Fibroblast of the aortic adventitia (primary cell): ENCODE results near the gene FTCD. TPM values are rescaled to one million over a fixed set of nuclear protein-coding genes. Genes with fewer than 3 reads are reported as not detected.

Experiments
- DNase-seq: peaks from one replicate; pipeline ENCODE4 v3.0.0-alpha.2; 2010; ENCODE audit warnings: low read depth
- H3K4me3 ChIP-seq: 2 replicates; pipeline ENCODE4 v1.5.1; 2011; ENCODE audit warnings: low read depth, mild to moderate bottlenecking, control low read depth, low read length, moderate library complexity
- total RNA-seq: library from RNA; depleted of rRNA; stranded (reverse); fragments of >200 nt; gene quantifications from 2 replicates; pipeline ENCODE4 v1.2.3, GENCODE V29; 2012; ENCODE audit warnings: low replicate concordance
- TF ChIP-seq, protein P1 (sequence below): IDR thresholded peaks from 2 replicates; pipeline ENCODE4 v1.5.1; 2011; ENCODE audit warnings: mild to moderate bottlenecking, low read length, control low read depth, inconsistent platforms; ENCODE audit not compliant: insufficient read depth

The FTCD gene
- total RNA-seq, 1 donor = 0.27 TPM

DNA sequence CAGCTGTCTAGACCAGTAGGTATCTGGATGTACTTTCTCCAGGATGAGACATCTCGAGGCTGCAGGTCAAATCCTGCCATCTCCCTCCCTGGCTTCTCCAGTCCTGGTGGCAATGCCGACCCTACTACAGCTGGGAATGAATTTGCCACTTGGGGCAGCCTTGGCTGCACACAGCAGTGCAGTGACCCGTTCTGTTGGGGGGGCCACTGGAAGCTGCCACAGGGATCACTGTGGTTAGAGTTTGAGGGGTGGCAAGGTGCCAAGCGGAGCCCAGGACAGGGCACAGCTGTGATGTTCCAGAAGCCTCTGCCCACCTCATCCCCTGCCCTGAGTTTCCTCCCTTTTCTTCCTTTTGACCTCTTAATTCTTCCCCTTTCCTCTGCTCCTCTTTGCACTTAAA, 40.4 kb downstream of the FTCD start:
- no peak for DNase-seq
- TF ChIP-seq, protein P1, sequence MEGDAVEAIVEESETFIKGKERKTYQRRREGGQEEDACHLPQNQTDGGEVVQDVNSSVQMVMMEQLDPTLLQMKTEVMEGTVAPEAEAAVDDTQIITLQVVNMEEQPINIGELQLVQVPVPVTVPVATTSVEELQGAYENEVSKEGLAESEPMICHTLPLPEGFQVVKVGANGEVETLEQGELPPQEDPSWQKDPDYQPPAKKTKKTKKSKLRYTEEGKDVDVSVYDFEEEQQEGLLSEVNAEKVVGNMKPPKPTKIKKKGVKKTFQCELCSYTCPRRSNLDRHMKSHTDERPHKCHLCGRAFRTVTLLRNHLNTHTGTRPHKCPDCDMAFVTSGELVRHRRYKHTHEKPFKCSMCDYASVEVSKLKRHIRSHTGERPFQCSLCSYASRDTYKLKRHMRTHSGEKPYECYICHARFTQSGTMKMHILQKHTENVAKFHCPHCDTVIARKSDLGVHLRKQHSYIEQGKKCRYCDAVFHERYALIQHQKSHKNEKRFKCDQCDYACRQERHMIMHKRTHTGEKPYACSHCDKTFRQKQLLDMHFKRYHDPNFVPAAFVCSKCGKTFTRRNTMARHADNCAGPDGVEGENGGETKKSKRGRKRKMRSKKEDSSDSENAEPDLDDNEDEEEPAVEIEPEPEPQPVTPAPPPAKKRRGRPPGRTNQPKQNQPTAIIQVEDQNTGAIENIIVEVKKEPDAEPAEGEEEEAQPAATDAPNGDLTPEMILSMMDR = no peak
- H3K4me3 ChIP-seq = no peak overlapping the region

DNA sequence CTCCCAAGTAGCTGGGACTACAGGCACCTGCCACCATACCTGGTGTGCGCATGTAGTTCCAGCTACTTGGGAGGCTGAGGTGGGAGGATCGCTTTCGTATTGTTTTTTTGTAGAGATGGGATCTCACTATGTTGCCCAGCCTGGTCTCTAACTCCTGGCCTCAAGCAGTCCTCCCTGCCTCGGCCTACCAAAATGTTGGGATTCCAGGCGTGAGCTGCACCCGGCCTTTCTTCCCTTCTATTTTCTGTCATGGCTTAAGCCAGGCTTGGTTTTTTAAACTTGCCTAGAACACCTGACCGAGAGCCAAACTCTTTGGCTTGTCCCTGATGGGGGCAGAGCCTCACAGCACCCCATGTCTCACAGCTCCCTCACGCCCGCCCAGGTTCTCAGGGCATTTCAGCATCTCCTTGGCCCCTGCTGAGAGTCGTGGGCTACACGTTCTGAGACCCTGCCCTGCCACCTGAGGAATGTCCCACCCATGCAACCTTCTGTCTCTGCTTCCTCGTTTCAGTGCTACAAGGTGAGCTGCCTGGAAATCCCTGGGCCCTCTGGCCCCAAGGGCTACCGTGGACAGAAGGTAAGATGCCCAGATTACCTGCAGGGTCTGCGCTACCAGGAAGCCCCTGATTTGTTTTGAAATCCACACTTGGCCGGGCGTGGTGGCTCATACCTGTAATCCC, 41.7 kb downstream of the FTCD start:
- TF ChIP-seq, protein P1 = no peak
- H3K4me3 ChIP-seq = no peak overlapping the region
- no peak for DNase-seq

GRCh38 chr21:46112725-46113215, 42.6 kb downstream of the FTCD start:
- no peak overlapping the region for H3K4me3 ChIP-seq
- DNase-seq = no peak
- TF ChIP-seq, protein P1 = no peak

- TF ChIP-seq, protein P1 = no peak
- H3K4me3 ChIP-seq = no peak overlapping the region
- DNase-seq = no peak
Observed at GRCh38 chr21:46111857-46112724, 43.3 kb downstream of the FTCD start.

DNA sequence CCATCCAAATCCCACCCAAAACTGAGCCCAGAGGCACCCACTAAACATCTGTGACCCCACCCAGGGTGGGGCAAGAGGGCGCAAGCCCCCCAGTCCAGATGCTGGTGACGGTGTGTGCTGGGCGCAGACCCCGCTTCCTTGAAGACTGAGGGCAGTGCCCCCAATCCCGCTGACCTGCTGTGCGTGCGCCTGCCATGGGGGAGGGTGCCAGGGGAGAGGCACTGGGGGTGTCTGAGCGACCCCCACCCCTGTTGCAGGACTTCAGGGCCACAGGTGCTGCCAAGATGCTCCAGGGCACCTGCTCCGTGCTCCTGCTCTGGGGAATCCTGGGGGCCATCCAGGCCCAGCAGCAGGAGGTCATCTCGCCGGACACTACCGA, 44.2 kb downstream of the FTCD start:
- TF ChIP-seq, protein P1 = no peak
- H3K4me3 ChIP-seq = no peak overlapping the region
- no peak for DNase-seq

DNA sequence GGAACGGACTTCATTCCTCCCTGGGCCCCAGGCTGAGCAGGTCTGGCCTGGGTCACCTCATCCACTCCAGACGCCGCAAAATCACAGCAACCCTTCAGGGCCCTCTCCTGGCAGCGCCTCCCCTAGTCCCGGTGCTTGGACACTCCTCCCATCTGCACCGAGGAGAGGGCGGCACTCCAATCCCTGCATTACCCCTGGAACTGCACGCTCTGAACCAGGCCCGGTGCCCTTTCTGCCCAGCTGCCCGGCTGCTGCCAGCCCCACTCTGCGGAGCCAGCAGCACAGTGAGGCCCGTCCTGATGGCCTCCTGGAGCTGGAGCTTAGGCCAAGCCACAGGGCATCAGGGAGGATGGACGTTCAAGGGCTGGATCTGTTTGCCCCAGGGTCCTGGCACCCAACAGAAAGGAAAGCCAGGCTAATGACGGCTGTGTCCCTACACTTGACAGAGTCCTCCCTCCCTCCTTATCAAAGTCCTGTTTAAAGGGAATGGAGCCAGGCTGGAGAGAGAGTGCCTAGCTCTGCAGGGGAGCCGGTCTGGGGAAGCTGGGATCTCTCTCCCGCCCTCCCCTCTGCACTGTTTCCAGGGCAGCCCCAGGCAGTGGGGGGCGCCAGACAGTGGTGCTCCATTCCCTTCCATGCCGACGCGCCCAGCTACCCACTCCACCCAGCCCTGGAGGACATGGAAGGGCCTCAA, 44.7 kb downstream of the FTCD start:
- TF ChIP-seq, protein P1 = peak; percentile 34
- peak; percentile 44 for DNase-seq
- H3K4me3 ChIP-seq = no peak overlapping the region
